Psoas muscle (tissue), 8 donors: ENCODE measurements around the gene ATG12. TPM values are rescaled to one million over a fixed set of nuclear protein-coding genes. Genes with fewer than 3 reads are reported as not detected.

Source experiments
- ATAC-seq, 4 donors: fragments of 200-7000 bp; cut with Tn5 transposase; one replicate each; pipeline ENCODE4 v1.9.1; 2020; ENCODE audit warnings: moderate library complexity in 3 of 4, mild to moderate bottlenecking in 2 of 4
- DNase-seq, 2 donors: peaks; one replicate each; pipeline ENCODE4 v3.0.0-alpha.2; 2020
- H3K27ac ChIP-seq: fragments of 200-600 bp; one replicate; pipeline ENCODE4 v1.8.0; 2022
- H3K27me3 ChIP-seq, 3 donors: fragments of 200-600 bp in 1 of 3; one replicate each; pipeline versions ENCODE4 v1.6.1 to v1.8.0; 2013 to 2022; ENCODE audit warnings: low read length in 2 of 3, mild to moderate bottlenecking in 2 of 3, moderate library complexity in 1 of 3; ENCODE audit not compliant: insufficient read depth in 3 of 3
- H3K36me3 ChIP-seq, 2 donors: fragments of 200-600 bp in 1 of 2; one replicate each; pipeline versions ENCODE4 v1.6.1 to v1.8.0; 2013 to 2022; ENCODE audit warnings: low read depth in 1 of 2, mild to moderate bottlenecking in 1 of 2, moderate library complexity in 1 of 2; ENCODE audit not compliant: insufficient read depth in 1 of 2
- H3K4me1 ChIP-seq: fragments of 200-600 bp; one replicate; pipeline ENCODE4 v1.8.0; 2022
- H3K4me3 ChIP-seq: fragments of 200-600 bp; one replicate; pipeline ENCODE4 v1.8.0; 2022; ENCODE audit warnings: mild to moderate bottlenecking
- H3K9me3 ChIP-seq: fragments of 200-600 bp; one replicate; pipeline ENCODE4 v1.8.0; 2022
- WGBS, 3 donors: extraction: QIAGEN DNeasy Blood & Tissue Kit; methylation state at CpG; one replicate each; pipeline versions ENCODE4 v1.1.6 to v1.1.7; 2013; 5-methylcytosine and 5-hydroxymethylcytosine counted together
- intact Hi-C, 2 donors: fragments of 100-400 bp; cut with DNase I; formaldehyde crosslinking; loops; one replicate each; pipeline versions ENCODE4 v1.11.0 to v1.14.2; 2022
- polyA plus RNA-seq, 3 donors: library from polyadenylated mRNA; stranded (reverse); fragments of 200-250 nt; gene quantifications; one replicate each; pipeline ENCODE4 v1.2.3, GENCODE V29; 2013
- total RNA-seq, 4 donors: library from RNA; stranded (reverse); fragmentation: NEBNext Ultra II Directional in 2 of 4; extraction: Animal tissue kit (Norgen Biotek cat#: 25700) in 2 of 4; gene quantifications; one replicate each; pipeline versions ENCODE4 v1.2.1 to v1.2.4, GENCODE V29; 2021 to 2023
- TF ChIP-seq, protein P1 (sequence below): fragments of 200-600 bp; IDR thresholded peaks from one replicate; pipeline ENCODE4 v1.8.0; 2022; ENCODE audit warnings: antibody characterized with exemption
- donor health status: healthy with polysubstance abuse.
- donor health status: DM: no; HTN: no; CAD: no; lungs with moderate emphysema.
- donor health status: Bipolar disorder and iron deficiency.
- donor health status: healthy.
- donor health status: DM: yes; HTN: yes; CAD: no.
- donor health status: DM: no; HTN: no; CAD: no.
- donor health status: DM: no; HTN: no; CAD: no.
- donor health status: DM: yes; HTN: yes; CAD: no.

The ATG12 gene
- total and polyA plus RNA-seq, 7 donors, result 19.6 to 44.2 (median 32.8) TPM

DNA sequence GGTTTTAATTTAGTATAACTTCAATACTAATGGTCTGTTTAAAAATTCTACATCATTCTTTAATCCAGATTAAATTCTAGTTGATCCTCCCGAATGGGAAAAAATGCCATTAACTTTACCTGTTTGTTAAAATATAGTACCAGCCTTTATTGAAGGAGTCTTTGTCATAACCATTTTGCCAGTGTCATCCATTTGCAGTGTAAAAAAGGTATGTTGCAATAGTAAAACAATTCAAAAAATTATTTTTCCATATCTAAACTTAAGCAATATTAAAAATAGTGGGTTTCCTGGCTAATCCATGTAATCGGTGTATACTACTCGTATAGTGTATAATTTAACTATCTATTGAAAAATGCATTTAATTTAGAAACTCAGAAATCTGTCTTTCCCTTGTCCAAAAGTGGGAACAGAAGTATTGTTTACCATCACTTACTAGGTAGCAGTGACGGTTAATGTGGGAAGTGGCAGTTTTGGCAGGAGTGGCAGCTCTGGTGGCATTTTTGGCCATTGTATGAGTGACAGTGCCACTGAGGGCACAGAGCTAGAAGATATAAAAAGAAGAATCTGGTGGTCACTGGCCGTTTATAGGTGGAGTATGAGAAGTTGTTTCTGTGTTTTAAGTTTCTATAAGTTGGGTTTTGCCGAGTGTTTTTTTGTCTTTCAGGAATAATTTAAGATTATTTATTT, 2.2 kb upstream of the ATG12 start:
- intact Hi-C loops, result loop anchor here (5.0 to 10.0 kb wide), 5 partner anchors 216 to 531 kb away; partner anchors contain the start of genes TMED7 (in 2 of the 2), COMMD10 (in 1 of the 2) and FEM1C (in 1 of the 2)
- H3K4me1 ChIP-seq, result peaks cover 46% of the 10 kb centered on the region
- DNase-seq, result no peak

DNA sequence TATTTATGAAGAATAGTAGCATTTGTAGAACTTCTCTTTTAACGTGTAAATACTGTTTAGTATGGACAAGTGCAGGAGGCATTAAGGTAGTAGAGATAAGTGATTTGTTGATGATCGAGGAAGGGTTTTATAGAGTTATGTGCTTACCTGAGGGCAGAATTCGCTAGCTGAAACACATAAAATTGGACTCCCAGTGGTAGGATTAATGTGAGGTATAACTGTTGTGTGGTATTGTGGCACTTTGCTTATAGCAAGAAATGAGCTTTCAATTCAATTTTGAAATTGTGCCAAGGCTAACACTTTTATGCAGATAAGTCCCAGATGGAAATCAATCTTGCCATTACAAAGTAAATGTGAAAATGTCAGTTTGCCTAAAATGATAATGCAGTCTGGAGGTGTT, 1.6 kb upstream of the ATG12 start:
- H3K4me1 ChIP-seq, result peaks cover 52% of the 10 kb centered on the region
- 18 to 27% (median 24%) methylated on average over 3 of the region's 3 CpGs for WGBS, 3 donors
- intact Hi-C loops, result loop anchor here (5.0 to 10.0 kb wide), 5 partner anchors 216 to 531 kb away; partner anchors contain the start of genes TMED7 (in 2 of the 2), COMMD10 (in 1 of the 2) and FEM1C (in 1 of the 2)
- peak overlapping the region; percentile 96 for H3K27ac ChIP-seq
- H3K4me3 ChIP-seq, result peak overlapping the region; percentile 87
- DNase-seq (no peak), ATAC-seq (no peak)
- H3K9me3 ChIP-seq, result no peaks in the 10 kb centered on the region
- TF ChIP-seq, protein P1, sequence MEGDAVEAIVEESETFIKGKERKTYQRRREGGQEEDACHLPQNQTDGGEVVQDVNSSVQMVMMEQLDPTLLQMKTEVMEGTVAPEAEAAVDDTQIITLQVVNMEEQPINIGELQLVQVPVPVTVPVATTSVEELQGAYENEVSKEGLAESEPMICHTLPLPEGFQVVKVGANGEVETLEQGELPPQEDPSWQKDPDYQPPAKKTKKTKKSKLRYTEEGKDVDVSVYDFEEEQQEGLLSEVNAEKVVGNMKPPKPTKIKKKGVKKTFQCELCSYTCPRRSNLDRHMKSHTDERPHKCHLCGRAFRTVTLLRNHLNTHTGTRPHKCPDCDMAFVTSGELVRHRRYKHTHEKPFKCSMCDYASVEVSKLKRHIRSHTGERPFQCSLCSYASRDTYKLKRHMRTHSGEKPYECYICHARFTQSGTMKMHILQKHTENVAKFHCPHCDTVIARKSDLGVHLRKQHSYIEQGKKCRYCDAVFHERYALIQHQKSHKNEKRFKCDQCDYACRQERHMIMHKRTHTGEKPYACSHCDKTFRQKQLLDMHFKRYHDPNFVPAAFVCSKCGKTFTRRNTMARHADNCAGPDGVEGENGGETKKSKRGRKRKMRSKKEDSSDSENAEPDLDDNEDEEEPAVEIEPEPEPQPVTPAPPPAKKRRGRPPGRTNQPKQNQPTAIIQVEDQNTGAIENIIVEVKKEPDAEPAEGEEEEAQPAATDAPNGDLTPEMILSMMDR, result no peak
- peaks cover 0 to 4% of the 10 kb centered on the region in 2 donors for H3K36me3 ChIP-seq
- no peaks in the 10 kb centered on the region for H3K27me3 ChIP-seq

More for the DNA sequence above, 2.2 kb upstream of the ATG12 start:
- Histone ChIP-seq H3K27ac (peak overlapping the region; percentile 44), H3K27me3 (no peaks in the 10 kb centered on the region), H3K36me3 (no peaks in the 10 kb centered on the region), H3K4me3 (peak overlapping the region; percentile 87), H3K9me3 (no peaks in the 10 kb centered on the region)
- TF ChIP-seq, protein P1, result no peak
- ATAC-seq, result no peak
- 55 to 68% (median 60%) methylated on average over 6 of the region's 6 CpGs for WGBS, 3 donors

DNA sequence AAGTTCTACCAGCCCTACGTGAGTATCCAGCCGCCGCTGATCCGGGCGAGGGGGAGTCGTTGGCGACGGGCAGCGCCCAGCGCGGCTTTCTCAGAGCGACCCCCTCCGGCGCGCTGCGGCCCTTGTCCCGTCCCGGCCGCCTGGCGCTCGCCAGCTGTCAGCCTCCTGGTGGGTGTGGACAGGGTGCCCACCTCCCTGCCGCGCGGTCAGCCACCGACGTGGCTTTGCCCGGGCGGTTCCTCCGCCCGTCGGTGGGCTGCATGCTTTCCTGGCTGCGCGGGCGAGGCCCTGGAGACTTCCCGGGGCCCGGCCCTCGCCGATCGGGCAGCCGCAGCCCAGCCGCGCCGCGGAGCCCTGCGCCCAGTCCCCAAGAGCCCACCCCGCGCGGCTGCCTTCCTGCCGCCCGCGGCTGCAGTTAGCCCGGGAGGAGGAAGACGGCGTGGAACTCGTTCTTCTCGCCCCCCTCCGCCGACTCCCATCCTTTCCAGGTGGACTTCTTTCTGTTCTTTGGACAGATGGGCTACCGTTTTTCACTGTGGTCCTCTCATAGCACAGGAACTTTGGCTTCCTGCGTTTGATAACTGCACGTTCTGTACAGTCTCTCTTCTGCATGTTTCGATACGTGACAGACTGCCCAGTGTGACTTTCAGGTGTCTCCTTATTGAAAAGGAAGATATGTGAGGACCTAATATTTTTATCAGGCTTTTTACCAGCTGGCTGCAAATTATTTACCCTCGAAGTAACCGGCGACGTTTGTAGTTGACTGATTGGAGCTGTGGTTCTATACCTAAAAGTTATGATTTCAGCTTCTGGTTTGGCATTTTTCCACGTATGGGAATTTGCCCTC, 947 bp upstream of the ATG12 start:
- H3K36me3 ChIP-seq, result peaks cover 0 to 11% of the 10 kb centered on the region in 2 donors
- no peak for DNase-seq
- H3K27me3 ChIP-seq, result no peaks in the 10 kb centered on the region
- H3K4me3 ChIP-seq, result peak overlapping the region; percentile 87
- ATAC-seq, result peak; percentile 77 to 81 (median 78)
- peak overlapping the region; percentile 96 for H3K27ac ChIP-seq
- no peaks in the 10 kb centered on the region for H3K9me3 ChIP-seq
- TF ChIP-seq, protein P1, result peak; percentile 24
- intact Hi-C loops, result loop anchor here (5.0 to 10.0 kb wide), 5 partner anchors 215 to 530 kb away; partner anchors contain the start of genes TMED7 (in 2 of the 2), COMMD10 (in 1 of the 2) and FEM1C (in 1 of the 2)
- peaks cover 53% of the 10 kb centered on the region for H3K4me1 ChIP-seq
- 0% methylated on average over 53 to 68 of the region's 68 CpGs for WGBS, 3 donors

DNA sequence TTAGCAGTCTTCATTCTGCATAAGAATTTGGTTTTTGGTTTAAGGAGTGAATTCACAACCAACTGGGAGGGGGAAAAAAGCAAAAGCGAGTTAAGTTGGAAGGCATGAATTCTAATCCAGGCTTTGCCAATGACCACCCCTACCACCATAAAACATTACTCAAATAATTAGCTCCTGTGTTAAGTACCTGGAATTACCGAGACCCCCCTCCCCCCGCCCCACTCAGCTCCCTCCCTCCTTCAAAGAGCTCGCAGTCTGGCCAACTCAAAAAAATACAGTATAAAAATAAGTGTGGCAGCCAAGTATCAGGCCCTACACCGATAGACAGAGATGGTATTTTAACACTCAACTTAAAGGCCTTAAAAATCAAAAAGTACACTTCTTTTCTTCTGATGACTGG, 492 bp downstream of the ATG12 start:
- TF ChIP-seq, protein P1, result no peak
- Histone ChIP-seq H3K27ac (peak overlapping the region; percentile 96), H3K9me3 (no peaks in the 10 kb centered on the region), H3K4me3 (peak overlapping the region; percentile 87), H3K27me3 (no peaks in the 10 kb centered on the region), H3K4me1 (peaks cover 53% of the 10 kb centered on the region), H3K36me3 (peaks cover 0 to 25% of the 10 kb centered on the region in 2 donors)
- intact Hi-C loops, result loop anchor here (5.0 to 10.0 kb wide), 5 partner anchors 214 to 529 kb away; partner anchors contain the start of genes TMED7 (in 2 of the 2), COMMD10 (in 1 of the 2) and FEM1C (in 1 of the 2)
- 0 to 2% (median 1%) methylated on average over 5 of the region's 5 CpGs for WGBS, 3 donors
- no peak for ATAC-seq
- DNase-seq, result no peak
